Spleen (tissue), 11 donors: ENCODE measurements around the gene FNBP1L. TPM values are rescaled to one million over a fixed set of nuclear protein-coding genes. Genes with fewer than 3 reads are reported as not detected.

Source experiments
- DNase-seq: peaks from one replicate; pipeline ENCODE4 v3.0.0-alpha.2; 2020
- H3K27ac ChIP-seq, 8 donors: fragments of 200-600 bp; sonication (generic) in 7 of 8; 1 replicate in 4 of 8; 2 replicates in 4 of 8; pipeline versions ENCODE4 v1.5.0 to v1.8.0; 2016 to 2021; ENCODE audit warnings: inconsistent platforms in 4 of 8, mild to moderate bottlenecking in 4 of 8, moderate library complexity in 1 of 8
- H3K27me3 ChIP-seq, 7 donors: fragments of 200-600 bp; sonication (generic) in 6 of 7; replicated peaks in 1 of 7; 1 replicate in 4 of 7; 2 replicates in 3 of 7; pipeline versions ENCODE4 v1.5.0 to v1.8.0; 2016 to 2021; ENCODE audit warnings: inconsistent platforms in 3 of 7, mild to moderate bottlenecking in 1 of 7
- H3K36me3 ChIP-seq, 6 donors: fragments of 200-600 bp; sonication (generic) in 5 of 6; 1 replicate in 4 of 6; 2 replicates in 2 of 6; pipeline versions ENCODE4 v1.5.0 to v1.8.0; 2016 to 2021; ENCODE audit warnings: inconsistent platforms in 2 of 6
- H3K4me1 ChIP-seq, 6 donors: fragments of 200-600 bp; sonication (generic) in 5 of 6; 1 replicate in 3 of 6; 2 replicates in 3 of 6; pipeline versions ENCODE4 v1.5.0 to v1.8.0; 2016 to 2021; ENCODE audit warnings: inconsistent platforms in 3 of 6
- H3K4me3 ChIP-seq, 8 donors: fragments of 200-600 bp; sonication (generic) in 7 of 8; 1 replicate in 4 of 8; 2 replicates in 4 of 8; pipeline versions ENCODE4 v1.5.0 to v1.8.0; 2016 to 2021; ENCODE audit warnings: inconsistent platforms in 4 of 8, mild to moderate bottlenecking in 4 of 8, moderate library complexity in 2 of 8
- H3K9me3 ChIP-seq, 8 donors: fragments of 200-600 bp; sonication (generic) in 7 of 8; 1 replicate in 4 of 8; 2 replicates in 4 of 8; pipeline versions ENCODE4 v1.5.0 to v1.8.0; 2016 to 2021; ENCODE audit warnings: inconsistent platforms in 4 of 8
- CTCF ChIP-seq, 11 experiments: fragments of 200-600 bp in 7 of 11; fragments of 450-650 bp in 4 of 11; sonication (generic) in 4 of 11; IDR thresholded peaks in 8 of 11; conservative IDR thresholded peaks in 3 of 11; 1 replicate in 7 of 11; 2 replicates in 4 of 11; pipeline versions ENCODE4 v1.4.0 to v1.8.0; 2016 to 2021; ENCODE audit warnings: antibody characterized with exemption in 11 of 11, inconsistent platforms in 4 of 11, mild to moderate bottlenecking in 1 of 11
- POLR2A ChIP-seq, 3 donors: fragments of 450-650 bp; IDR thresholded peaks; one replicate each; pipeline ENCODE4 v1.5.1; 2017; ENCODE audit warnings: antibody characterized with exemption in 3 of 3, mild to moderate bottlenecking in 1 of 3
- POLR2AphosphoS5 ChIP-seq, 3 donors: sonication (generic); formaldehyde crosslinking; IDR thresholded peaks; one replicate each; pipeline ENCODE4 v1.5.1; 2017; ENCODE audit warnings: antibody characterized with exemption in 3 of 3
- WGBS, 5 donors: extraction: QIAGEN DNeasy Blood & Tissue Kit in 3 of 5; methylation state at CpG; one replicate each; pipeline versions ENCODE4 v1.1.5 to v1.1.7; 2013 to 2018; 5-methylcytosine and 5-hydroxymethylcytosine counted together
- intact Hi-C: fragments of 100-400 bp; cut with DNase I; formaldehyde crosslinking; loops from one replicate; pipeline ENCODE4 v1.15.0; 2023; ENCODE audit warnings: low total_unique reads
- polyA plus RNA-seq, 3 donors: library from polyadenylated mRNA; stranded (reverse); fragments of 200-250 nt; gene quantifications; one replicate each; pipeline ENCODE4 v1.2.1, GENCODE V29; 2013
- total RNA-seq, 7 donors: library from RNA; depleted of rRNA in 3 of 7; stranded (reverse); fragments of >200 nt in 3 of 7; fragmentation: NEBNext Ultra II Directional in 4 of 7; extraction: Animal tissue kit (Norgen Biotek cat#: 25700) in 4 of 7; gene quantifications; one replicate each; pipeline versions ENCODE4 v1.1.0 to v1.2.1, GENCODE V29; 2016 to 2021
- donor health status: healthy with polysubstance abuse.
- donor health status: DM: no; HTN: no; CAD: no; lungs with moderate emphysema.
- donor health status: DM: no; HTN: no; CAD: no.
- donor health status: Bipolar disorder and iron deficiency.
- donor health status: healthy.
- donor health status: DM: no; HTN: no; CAD: no.
- donor health status: DM: yes; HTN: yes; CAD: no.

The FNBP1L gene
- total and polyA plus RNA-seq, 10 donors = 1.5 to 10.0 (median 5.5) TPM

- DNase-seq = no peak
- Histone ChIP-seq H3K36me3 (no peaks in the 10 kb centered on the region), H3K9me3 (no peaks in the 10 kb centered on the region), H3K4me3 (no peak overlapping the region), H3K4me1 (no peaks in the 10 kb centered on the region), H3K27me3 (no peaks in the 10 kb centered on the region), H3K27ac (no peak overlapping the region)
- TF ChIP-seq CTCF (IDR thresholded peaks at IDR 0.05 in 8 of 11, conservative IDR thresholded peaks at IDR 0.05 in 3 of 11) = no peak
- no peak for TF ChIP-seq POLR2AphosphoS5 (IDR thresholded peaks at IDR 0.05)
- TF ChIP-seq POLR2A (IDR thresholded peaks at IDR 0.05) = no peak
- WGBS, 5 donors = 88 to 94% (median 90%) methylated on average over 5 of the region's 5 CpGs
- intact Hi-C loops = no loop called here
Observed at GRCh38 chr1:93516164-93516563, 68.2 kb downstream of the FNBP1L start.

GRCh38 chr1:93518516-93518915 is 70.6 kb downstream of the FNBP1L start:
- no peak overlapping the region for H3K4me3 ChIP-seq
- intact Hi-C loops = no loop called here
- H3K36me3 ChIP-seq = no peaks in the 10 kb centered on the region
- H3K4me1 ChIP-seq = no peaks in the 10 kb centered on the region
- no peaks in the 10 kb centered on the region for H3K27me3 ChIP-seq
- TF ChIP-seq CTCF (IDR thresholded peaks at IDR 0.05 in 8 of 11, conservative IDR thresholded peaks at IDR 0.05 in 3 of 11) (no peak), POLR2A (IDR thresholded peaks at IDR 0.05) (no peak), POLR2AphosphoS5 (IDR thresholded peaks at IDR 0.05) (no peak)
- H3K9me3 ChIP-seq = no peaks in the 10 kb centered on the region
- no peak for DNase-seq
- H3K27ac ChIP-seq = no peak overlapping the region

GRCh38 chr1:93519199-93519829 is 71.4 kb downstream of the FNBP1L start:
- no peak overlapping the region for H3K4me3 ChIP-seq
- H3K36me3 ChIP-seq = no peaks in the 10 kb centered on the region
- DNase-seq = no peak
- no peaks in the 10 kb centered on the region for H3K9me3 ChIP-seq
- intact Hi-C loops = no loop called here
- TF ChIP-seq POLR2AphosphoS5 (IDR thresholded peaks at IDR 0.05) = no peak
- no peak for TF ChIP-seq POLR2A (IDR thresholded peaks at IDR 0.05)
- no peak for TF ChIP-seq CTCF (IDR thresholded peaks at IDR 0.05 in 8 of 11, conservative IDR thresholded peaks at IDR 0.05 in 3 of 11)
- WGBS, 5 donors = 60 to 92% (median 80%) methylated on average over 2 to 3 of the region's 3 CpGs
- no peaks in the 10 kb centered on the region for H3K4me1 ChIP-seq
- no peaks in the 10 kb centered on the region for H3K27me3 ChIP-seq
- no peak overlapping the region for H3K27ac ChIP-seq

- H3K27me3 ChIP-seq = no peaks in the 10 kb centered on the region
- H3K9me3 ChIP-seq = no peaks in the 10 kb centered on the region
- DNase-seq = no peak
- H3K27ac ChIP-seq = no peak overlapping the region
- no peak for TF ChIP-seq CTCF (IDR thresholded peaks at IDR 0.05 in 8 of 11, conservative IDR thresholded peaks at IDR 0.05 in 3 of 11)
- H3K4me1 ChIP-seq = no peaks in the 10 kb centered on the region
- WGBS, 5 donors = 86 to 96% (median 93%) methylated on average over 2 of the region's 2 CpGs
- intact Hi-C loops = no loop called here
- no peaks in the 10 kb centered on the region for H3K36me3 ChIP-seq
- H3K4me3 ChIP-seq = no peak overlapping the region
Observed at GRCh38 chr1:93521618-93522017, 73.7 kb downstream of the FNBP1L start.
